GM12875 (cell line): Measurements from ENCODE around the gene RPS6KA2.

ENCODE experiments used
- H3K4me3 ChIP-seq: one replicate; pipeline ENCODE4 v1.5.1; 2011; ENCODE audit warnings: low read depth, low read length, control low read depth
- CTCF ChIP-seq: IDR thresholded peaks from 2 replicates; pipeline ENCODE4 v1.5.1; 2011; ENCODE audit warnings: low read depth, mild to moderate bottlenecking, control low read depth, inconsistent platforms, low read length, moderate library complexity, borderline replicate concordance; ENCODE audit not compliant: insufficient read depth

Gene RPS6KA2

DNA sequence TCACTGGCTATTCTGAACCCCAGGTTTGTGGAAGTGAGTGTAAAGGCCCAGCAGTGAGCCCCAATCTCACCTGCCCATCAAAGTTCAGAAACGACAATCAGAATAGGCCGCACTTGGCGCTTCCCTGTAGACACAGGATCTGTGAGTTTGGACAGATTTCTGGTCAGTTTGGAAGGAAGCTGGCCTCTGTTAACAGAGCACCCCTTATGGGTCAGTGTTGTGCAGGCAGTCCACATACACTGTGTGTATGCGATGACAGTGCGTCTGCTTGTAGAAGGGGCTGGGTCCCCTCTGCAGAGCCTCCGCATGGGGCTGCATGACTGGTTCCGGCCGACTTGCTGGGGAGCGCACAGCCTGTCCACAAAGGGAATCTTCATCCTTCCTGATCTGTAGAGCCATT, 240.9 kb downstream of the RPS6KA2 start:
- no peak overlapping the region for H3K4me3 ChIP-seq
- TF ChIP-seq CTCF = no peak

- H3K4me3 ChIP-seq = peak overlapping the region; percentile 69
- peak; percentile 20; the same call in 1 of the 2 replicates for TF ChIP-seq CTCF
These were observed 243.2 kb downstream of the RPS6KA2 start for GRCh38 chr6:166383802-166384363.

- no peak for TF ChIP-seq CTCF
- peak within 1 kb of the TSS; percentile 74 for H3K4me3 ChIP-seq
These were observed 243.9 kb downstream of the RPS6KA2 start, which contains the start of gene MPC1 for GRCh38 chr6:166382933-166383801. MPC1 (minus strand) TSS chr6:166382940; CDS start chr6:166382876, 64 bp downstream.

DNA sequence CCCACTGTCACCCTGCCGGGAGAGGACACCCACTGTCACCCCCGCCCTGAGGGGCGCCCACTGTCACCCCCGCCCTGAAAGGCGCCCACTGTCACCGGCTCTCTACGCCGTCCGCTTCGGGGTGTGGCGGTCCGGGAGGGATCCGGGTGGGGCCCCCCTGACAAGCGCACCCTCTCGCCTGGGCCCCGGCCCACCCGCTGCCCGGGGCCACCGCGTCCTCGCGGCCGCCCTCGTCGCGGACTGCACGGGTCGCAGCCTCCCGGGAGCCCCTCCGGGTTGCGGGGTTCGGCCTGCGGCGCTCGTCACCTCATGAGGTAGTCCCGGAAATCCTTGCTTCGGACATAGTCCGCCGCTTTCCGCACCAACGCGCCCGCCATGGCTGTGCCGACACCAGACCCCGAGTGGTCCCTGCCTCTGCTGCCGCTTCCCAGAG, 244.5 kb downstream of the RPS6KA2 start:
- no peak for TF ChIP-seq CTCF
- H3K4me3 ChIP-seq = peak overlapping the region; percentile 74

GRCh38 chr6:166381733-166382499, 245.1 kb downstream of the RPS6KA2 start:
- H3K4me3 ChIP-seq = peak overlapping the region; percentile 74

DNA sequence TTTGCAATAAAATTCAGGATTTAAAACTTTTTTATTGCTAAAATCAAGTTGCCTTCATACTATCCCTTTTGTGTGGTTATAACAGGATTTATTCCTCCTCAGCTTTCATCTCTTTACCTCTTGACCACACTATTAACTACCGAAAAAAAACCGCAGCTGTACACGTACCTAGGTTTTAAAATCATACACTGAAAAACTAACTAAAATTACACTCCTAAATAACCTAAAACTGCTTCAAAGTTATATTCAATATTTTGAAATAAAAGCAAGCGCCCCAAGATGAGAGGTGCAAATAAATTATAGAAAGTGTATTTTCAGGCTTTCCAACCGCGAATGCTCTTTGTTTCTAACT, 245.7 kb downstream of the RPS6KA2 start:
- no peak for TF ChIP-seq CTCF
- H3K4me3 ChIP-seq = peak overlapping the region; percentile 74

More at GRCh38 chr6:166381733-166382499, 245.1 kb downstream of the RPS6KA2 start:
- peak; percentile 92 for TF ChIP-seq CTCF

GRCh38 chr6:166379800-166380199, 247.3 kb downstream of the RPS6KA2 start:
- no peak for TF ChIP-seq CTCF
- H3K4me3 ChIP-seq = no peak overlapping the region
